ENCODE results near the gene CDH7.

The CDH7 gene, protein sequence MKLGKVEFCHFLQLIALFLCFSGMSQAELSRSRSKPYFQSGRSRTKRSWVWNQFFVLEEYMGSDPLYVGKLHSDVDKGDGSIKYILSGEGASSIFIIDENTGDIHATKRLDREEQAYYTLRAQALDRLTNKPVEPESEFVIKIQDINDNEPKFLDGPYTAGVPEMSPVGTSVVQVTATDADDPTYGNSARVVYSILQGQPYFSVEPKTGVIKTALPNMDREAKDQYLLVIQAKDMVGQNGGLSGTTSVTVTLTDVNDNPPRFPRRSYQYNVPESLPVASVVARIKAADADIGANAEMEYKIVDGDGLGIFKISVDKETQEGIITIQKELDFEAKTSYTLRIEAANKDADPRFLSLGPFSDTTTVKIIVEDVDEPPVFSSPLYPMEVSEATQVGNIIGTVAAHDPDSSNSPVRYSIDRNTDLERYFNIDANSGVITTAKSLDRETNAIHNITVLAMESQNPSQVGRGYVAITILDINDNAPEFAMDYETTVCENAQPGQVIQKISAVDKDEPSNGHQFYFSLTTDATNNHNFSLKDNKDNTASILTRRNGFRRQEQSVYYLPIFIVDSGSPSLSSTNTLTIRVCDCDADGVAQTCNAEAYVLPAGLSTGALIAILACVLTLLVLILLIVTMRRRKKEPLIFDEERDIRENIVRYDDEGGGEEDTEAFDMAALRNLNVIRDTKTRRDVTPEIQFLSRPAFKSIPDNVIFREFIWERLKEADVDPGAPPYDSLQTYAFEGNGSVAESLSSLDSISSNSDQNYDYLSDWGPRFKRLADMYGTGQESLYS

GRCh38 chr18:65750389-65751154 lies at the start of gene CDH7:
Gene CDH7 (plus strand): TSS chr18:65751012. CDS start chr18:65762843, 11,831 bp downstream.
- Histone ChIP-seq H3K4me2 (ENCODE audit: low read length) (no peak within 1 kb of the TSS), H3F3A (ENCODE audit: control insufficient read depth, insufficient read depth) (no peaks in the 10 kb centered on the region), H3K79me2 (ENCODE audit: control insufficient read depth, low read length) (no peaks in the 10 kb centered on the region), H3K4me1 (ENCODE audit: control insufficient read depth, low read length) (no peaks in the 10 kb centered on the region), H3K9me2 (replicated peaks; ENCODE audit: control insufficient read depth, low read length) (no peaks in the 10 kb centered on the region), H3K36me3 (ENCODE audit: control insufficient read depth, low read length) (no peaks in the 10 kb centered on the region), H3K4me3 (ENCODE audit: low read length) (no peak within 1 kb of the TSS), H3K9me3 (ENCODE audit: control insufficient read depth, insufficient read depth, low read length) (peaks cover 3% of the 10 kb centered on the region; the same call in 1 of the 2 replicates), H4K20me1 (ENCODE audit: control insufficient read depth, insufficient read depth, low read depth, low read length) (no peaks in the 10 kb centered on the region), H3K27ac (ENCODE audit: low read depth, low read length) (no peak within 1 kb of the TSS), H3K27me3 (ENCODE audit: control insufficient read depth, low read length) (no peaks in the 10 kb centered on the region)
- TF ChIP-seq EZH2phosphoT487 (IDR thresholded peaks at IDR 0.05; ENCODE audit: borderline replicate concordance, low read length) (no peak), CTCF (IDR thresholded peaks at IDR 0.05; ENCODE audit: low read depth, low read length, poor library complexity, severe bottlenecking) (no peak)

- Histone ChIP-seq H3K79me2 (ENCODE audit: control insufficient read depth, low read length) (no peaks in the 10 kb centered on the region), H3K27me3 (ENCODE audit: control insufficient read depth, low read length) (no peaks in the 10 kb centered on the region), H3F3A (ENCODE audit: control insufficient read depth, insufficient read depth) (no peaks in the 10 kb centered on the region), H3K4me2 (ENCODE audit: low read length) (no peak overlapping the region), H3K4me1 (ENCODE audit: control insufficient read depth, low read length) (no peaks in the 10 kb centered on the region), H3K4me3 (ENCODE audit: low read length) (no peak overlapping the region), H4K20me1 (ENCODE audit: control insufficient read depth, insufficient read depth, low read depth, low read length) (no peaks in the 10 kb centered on the region), H3K9me2 (replicated peaks; ENCODE audit: control insufficient read depth, low read length) (no peaks in the 10 kb centered on the region), H3K36me3 (ENCODE audit: control insufficient read depth, low read length) (no peaks in the 10 kb centered on the region), H3K27ac (ENCODE audit: low read depth, low read length) (no peak overlapping the region), H3K9me3 (ENCODE audit: control insufficient read depth, insufficient read depth, low read length) (no peaks in the 10 kb centered on the region)
- TF ChIP-seq EZH2phosphoT487 (IDR thresholded peaks at IDR 0.05; ENCODE audit: borderline replicate concordance, low read length) (no peak), CTCF (IDR thresholded peaks at IDR 0.05; ENCODE audit: low read depth, low read length, poor library complexity, severe bottlenecking) (no peak)
Measured at GRCh38 chr18:65704046-65704445, 46.8 kb upstream of the CDH7 start.

- H3K27ac ChIP-seq (ENCODE audit: low read depth, low read length) = no peak overlapping the region
- H3K9me2 ChIP-seq (replicated peaks; ENCODE audit: control insufficient read depth, low read length) = no peaks in the 10 kb centered on the region
- H4K20me1 ChIP-seq (ENCODE audit: control insufficient read depth, insufficient read depth, low read depth, low read length) = no peaks in the 10 kb centered on the region
- no peak overlapping the region for H3K4me2 ChIP-seq (ENCODE audit: low read length)
- no peaks in the 10 kb centered on the region for H3K79me2 ChIP-seq (ENCODE audit: control insufficient read depth, low read length)
- TF ChIP-seq EZH2phosphoT487 (IDR thresholded peaks at IDR 0.05; ENCODE audit: borderline replicate concordance, low read length) (no peak), CTCF (IDR thresholded peaks at IDR 0.05; ENCODE audit: low read depth, low read length, poor library complexity, severe bottlenecking) (no peak)
- no peaks in the 10 kb centered on the region for H3K4me1 ChIP-seq (ENCODE audit: control insufficient read depth, low read length)
- H3K36me3 ChIP-seq (ENCODE audit: control insufficient read depth, low read length) = no peaks in the 10 kb centered on the region
- H3K4me3 ChIP-seq (ENCODE audit: low read length) = no peak overlapping the region
- no peaks in the 10 kb centered on the region for H3K9me3 ChIP-seq (ENCODE audit: control insufficient read depth, insufficient read depth, low read length)
- H3F3A ChIP-seq (ENCODE audit: control insufficient read depth, insufficient read depth) = no peaks in the 10 kb centered on the region
- H3K27me3 ChIP-seq (ENCODE audit: control insufficient read depth, low read length) = no peaks in the 10 kb centered on the region
Measured at GRCh38 chr18:65706646-65707045, 44.2 kb upstream of the CDH7 start.

All from DOHH2 (cell line).